Activated T-helper 2 cell treated with anti-CD3 and anti-CD28 coated beads, Interferon-gamma antibody, Interleukin-2, Interleukin-4, amounts not matched to agents 10 μg/mL and 5 μg/mL and 100 μg/mL, durations not matched to agents 14 hours and 24 hours and 36 hours (primary cell): ENCODE results near the gene CRMP1. TPM values are rescaled to one million over a fixed set of nuclear protein-coding genes. Genes with fewer than 3 reads are reported as not detected.

Source experiments
- DNase-seq: peaks from one replicate; pipeline ENCODE4 v3.0.0; 2021; ENCODE audit warnings: low spot score
- H3K27ac Mint-ChIP-seq: one replicate; pipeline ENCODE4 v1.8.0; 2021; ENCODE audit warnings: mixed read lengths
- H3K27me3 Mint-ChIP-seq: one replicate; pipeline ENCODE4 v1.8.0; 2021; ENCODE audit warnings: low read depth, mixed read lengths
- H3K36me3 Mint-ChIP-seq: one replicate; pipeline ENCODE4 v1.8.0; 2021; ENCODE audit warnings: low read depth, mixed read lengths
- H3K4me1 Mint-ChIP-seq: one replicate; pipeline ENCODE4 v1.8.0; 2021; ENCODE audit warnings: low read depth, mixed read lengths
- H3K4me3 Mint-ChIP-seq: one replicate; pipeline ENCODE4 v1.8.0; 2021; ENCODE audit warnings: low read depth, mild to moderate bottlenecking, moderate library complexity, mixed read lengths
- H3K9me3 Mint-ChIP-seq: one replicate; pipeline ENCODE4 v1.8.0; 2021; ENCODE audit warnings: mixed read lengths
- intact Hi-C: fragments of 100-400 bp; cut with micrococcal nuclease; formaldehyde crosslinking; loops from one replicate; pipeline ENCODE4 v1.15.1; 2023
- total RNA-seq: library from RNA; stranded (reverse); gene quantifications from 2 replicates; pipeline ENCODE4 v1.2.3, GENCODE V29; 2022

The CRMP1 gene
- total RNA-seq: 0.07 TPM in 1 of 2 replicates, not detected in the other

DNA sequence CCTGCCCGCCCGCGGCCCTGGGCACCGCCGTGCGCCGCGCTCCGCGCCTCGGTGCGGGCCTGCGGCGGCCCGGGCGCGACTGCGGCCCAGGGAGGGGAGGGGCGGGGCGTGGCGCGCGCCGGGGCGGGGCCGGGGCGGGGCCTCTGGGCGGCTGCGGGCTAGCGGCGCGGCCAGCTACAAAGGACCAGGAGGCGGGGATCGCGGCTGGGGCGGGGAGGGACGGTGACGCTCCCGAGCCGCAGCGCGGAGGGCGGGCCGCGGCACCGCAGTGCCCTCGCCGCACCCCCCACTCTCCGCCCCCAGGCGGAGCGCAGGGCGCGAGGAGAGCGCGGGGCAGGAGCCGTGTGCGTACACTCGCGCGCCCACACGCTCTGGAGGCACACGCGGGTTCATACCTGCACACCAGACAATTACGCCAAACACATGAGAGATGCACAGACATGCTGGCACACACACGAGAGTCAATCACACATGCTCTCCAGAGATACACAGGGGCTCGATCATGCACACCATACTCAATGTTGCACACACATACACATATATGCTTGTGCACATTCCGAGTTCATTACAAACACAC, at the start of gene CRMP1:
TSS of gene CRMP1 (minus strand) at position 83 of the 577 bp plus-strand sequence. CDS start 117 bp downstream, outside the sequence.
- H3K9me3 Mint-ChIP-seq: no peaks in the 10 kb centered on the region

GRCh38 chr4:5941601-5942000, 48.7 kb upstream of the CRMP1 start:
- Mint-ChIP-seq H3K27me3 (no peaks in the 10 kb centered on the region), H3K4me3 (no peak overlapping the region), H3K9me3 (peaks cover 9% of the 10 kb centered on the region), H3K4me1 (peaks cover 10% of the 10 kb centered on the region), H3K27ac (no peak overlapping the region), H3K36me3 (no peaks in the 10 kb centered on the region)
- DNase-seq: no peak
- intact Hi-C loops: no loop called here

More for the DNA sequence above, at the start of gene CRMP1:
- H3K4me1 Mint-ChIP-seq: peaks cover 1% of the 10 kb centered on the region
- no peak for DNase-seq
- intact Hi-C loops: loop anchor here (5.0 kb wide), 1 partner anchor 1021 kb away; no protein-coding TSS in a partner anchor
- H3K36me3 Mint-ChIP-seq: no peaks in the 10 kb centered on the region
- H3K27me3 Mint-ChIP-seq: peaks cover 55% of the 10 kb centered on the region
- H3K27ac Mint-ChIP-seq: no peak within 1 kb of the TSS
- no peak within 1 kb of the TSS for H3K4me3 Mint-ChIP-seq

GRCh38 chr4:5940470-5941203, 47.8 kb upstream of the CRMP1 start:
- Mint-ChIP-seq H3K36me3 (no peaks in the 10 kb centered on the region), H3K27me3 (no peaks in the 10 kb centered on the region), H3K9me3 (peaks cover 9% of the 10 kb centered on the region), H3K4me1 (peaks cover 10% of the 10 kb centered on the region), H3K27ac (no peak overlapping the region), H3K4me3 (no peak overlapping the region)
- no peak for DNase-seq
- intact Hi-C loops: no loop called here

DNA sequence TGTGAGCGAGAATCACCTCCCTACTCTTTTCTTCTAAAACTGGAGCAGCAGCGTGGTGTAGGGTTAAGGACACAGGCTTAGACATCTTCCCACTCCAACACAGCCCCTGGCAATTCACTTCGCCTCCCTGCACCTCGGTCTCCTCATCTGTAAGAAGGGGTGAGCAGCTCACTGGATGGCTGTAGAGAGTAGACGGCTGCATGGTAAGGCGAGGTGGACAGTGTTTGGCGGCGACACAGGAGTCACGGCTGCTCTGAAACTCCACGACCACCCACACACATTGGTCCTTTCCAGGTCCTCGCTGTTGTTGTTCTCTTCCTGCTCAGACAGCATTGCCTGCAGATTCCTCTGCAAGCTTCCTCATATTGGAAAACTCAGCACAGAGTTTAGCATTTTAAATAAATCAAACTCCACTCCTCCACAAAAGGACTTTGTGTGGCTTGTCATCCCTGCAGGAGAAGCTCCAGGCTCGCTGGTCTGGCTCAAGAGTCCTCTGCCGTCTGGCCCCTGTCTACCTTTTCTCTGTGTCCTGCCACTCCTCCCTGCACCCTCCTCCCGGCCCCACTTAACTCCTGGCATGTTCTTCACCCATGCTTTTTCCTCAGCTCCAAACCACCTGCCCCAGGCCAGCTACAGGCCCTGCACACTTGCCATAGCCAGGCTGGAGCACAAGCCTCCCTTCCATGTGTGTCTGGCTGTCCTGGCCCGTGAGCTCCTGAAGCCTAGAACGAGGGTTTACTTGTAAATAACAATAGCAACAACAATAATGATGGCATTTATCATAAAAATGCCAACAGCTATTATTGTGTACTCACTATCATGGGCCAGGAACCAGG, 41.3 kb upstream of the CRMP1 start:
- H3K4me3 Mint-ChIP-seq: no peak overlapping the region
- no peaks in the 10 kb centered on the region for H3K9me3 Mint-ChIP-seq
- no peak for DNase-seq
- no peak overlapping the region for H3K27ac Mint-ChIP-seq
- H3K36me3 Mint-ChIP-seq: no peaks in the 10 kb centered on the region
- intact Hi-C loops: no loop called here
- no peaks in the 10 kb centered on the region for H3K27me3 Mint-ChIP-seq
- H3K4me1 Mint-ChIP-seq: no peaks in the 10 kb centered on the region

DNA sequence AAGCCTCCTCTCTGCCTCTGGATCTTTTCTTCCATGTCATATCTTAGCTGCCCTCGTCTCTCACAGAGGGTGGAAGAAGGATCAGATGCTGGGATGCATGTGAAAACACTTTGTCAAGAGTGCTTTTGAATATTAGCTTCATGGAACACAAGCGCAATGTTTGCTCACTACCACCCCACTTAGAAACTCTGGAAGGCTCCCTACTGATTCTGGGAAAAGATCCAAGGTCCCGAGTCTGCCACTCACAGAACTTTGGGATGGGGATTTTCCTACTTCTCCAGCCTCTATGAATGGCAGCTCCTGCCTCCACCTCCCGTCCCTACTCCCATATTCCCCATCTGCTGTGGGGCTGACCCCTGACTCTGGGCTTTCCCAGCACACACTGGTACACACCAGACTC, 40.2 kb upstream of the CRMP1 start:
- Mint-ChIP-seq H3K4me1 (no peaks in the 10 kb centered on the region), H3K36me3 (no peaks in the 10 kb centered on the region), H3K4me3 (no peak overlapping the region), H3K9me3 (no peaks in the 10 kb centered on the region), H3K27ac (no peak overlapping the region), H3K27me3 (no peaks in the 10 kb centered on the region)
- DNase-seq: no peak
- intact Hi-C loops: no loop called here

DNA sequence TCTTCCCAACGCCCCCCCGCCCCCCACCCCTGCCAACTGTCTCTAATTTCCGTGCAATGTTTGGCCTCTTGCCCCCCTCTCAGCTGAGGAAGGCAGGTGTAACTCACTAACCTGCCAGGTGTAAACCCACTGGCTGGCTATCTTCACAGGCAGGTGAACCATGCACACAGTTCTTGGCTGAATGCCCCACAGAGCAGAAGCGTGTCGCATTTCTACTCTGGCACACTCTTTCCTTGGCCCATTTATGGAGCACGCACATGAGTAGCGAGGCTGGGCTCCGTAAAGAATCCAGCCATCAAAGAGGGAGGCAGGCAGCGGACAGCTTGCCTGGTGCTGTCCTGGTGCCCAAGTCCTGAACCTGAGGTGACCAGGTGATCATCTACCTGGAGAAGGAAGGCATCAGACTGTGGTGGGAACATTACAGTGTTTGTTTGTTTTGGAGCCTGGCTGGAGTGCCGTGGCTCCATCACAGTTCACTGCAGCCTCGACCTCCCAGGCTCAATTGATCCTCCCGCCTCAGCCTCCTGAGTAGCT, 39.2 kb upstream of the CRMP1 start:
- no peak overlapping the region for H3K27ac Mint-ChIP-seq
- no peaks in the 10 kb centered on the region for H3K27me3 Mint-ChIP-seq
- no peaks in the 10 kb centered on the region for H3K36me3 Mint-ChIP-seq
- no peaks in the 10 kb centered on the region for H3K4me1 Mint-ChIP-seq
- intact Hi-C loops: no loop called here
- no peak overlapping the region for H3K4me3 Mint-ChIP-seq
- no peaks in the 10 kb centered on the region for H3K9me3 Mint-ChIP-seq
- no peak for DNase-seq

GRCh38 chr4:5931526-5931925, 38.6 kb upstream of the CRMP1 start:
- Mint-ChIP-seq H3K9me3 (no peaks in the 10 kb centered on the region), H3K27me3 (no peaks in the 10 kb centered on the region), H3K27ac (no peak overlapping the region), H3K4me1 (no peaks in the 10 kb centered on the region), H3K36me3 (no peaks in the 10 kb centered on the region), H3K4me3 (no peak overlapping the region)
- no peak for DNase-seq
- intact Hi-C loops: no loop called here

DNA sequence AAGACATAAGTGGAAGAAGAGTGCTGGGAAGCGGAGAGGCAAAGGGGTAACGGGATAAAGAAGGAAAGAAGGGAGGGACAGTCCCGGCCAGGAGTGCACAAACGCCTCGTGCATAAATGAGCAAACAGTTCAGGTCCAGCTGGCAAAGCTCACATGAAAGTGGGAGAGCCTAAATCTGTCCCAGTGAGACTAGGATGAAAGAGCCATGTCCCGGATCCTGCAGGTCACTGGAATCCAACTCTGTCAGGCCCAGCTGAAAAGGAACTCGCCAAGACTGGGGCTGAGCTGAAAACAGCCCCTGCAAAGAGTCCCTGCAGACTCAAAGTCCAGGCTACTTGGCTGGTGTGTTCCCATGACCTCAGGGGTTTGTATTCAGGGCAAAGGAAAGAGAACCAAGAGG, 38.0 kb upstream of the CRMP1 start:
- Mint-ChIP-seq H3K4me1 (no peaks in the 10 kb centered on the region), H3K4me3 (no peak overlapping the region), H3K9me3 (no peaks in the 10 kb centered on the region), H3K36me3 (no peaks in the 10 kb centered on the region), H3K27me3 (no peaks in the 10 kb centered on the region), H3K27ac (no peak overlapping the region)
- intact Hi-C loops: no loop called here
- no peak for DNase-seq

- Mint-ChIP-seq H3K36me3 (no peaks in the 10 kb centered on the region), H3K27ac (no peak overlapping the region), H3K27me3 (no peaks in the 10 kb centered on the region), H3K9me3 (no peaks in the 10 kb centered on the region), H3K4me3 (no peak overlapping the region), H3K4me1 (no peaks in the 10 kb centered on the region)
- intact Hi-C loops: no loop called here
- DNase-seq: no peak
These were observed 37.6 kb upstream of the CRMP1 start for GRCh38 chr4:5930456-5930855.

DNA sequence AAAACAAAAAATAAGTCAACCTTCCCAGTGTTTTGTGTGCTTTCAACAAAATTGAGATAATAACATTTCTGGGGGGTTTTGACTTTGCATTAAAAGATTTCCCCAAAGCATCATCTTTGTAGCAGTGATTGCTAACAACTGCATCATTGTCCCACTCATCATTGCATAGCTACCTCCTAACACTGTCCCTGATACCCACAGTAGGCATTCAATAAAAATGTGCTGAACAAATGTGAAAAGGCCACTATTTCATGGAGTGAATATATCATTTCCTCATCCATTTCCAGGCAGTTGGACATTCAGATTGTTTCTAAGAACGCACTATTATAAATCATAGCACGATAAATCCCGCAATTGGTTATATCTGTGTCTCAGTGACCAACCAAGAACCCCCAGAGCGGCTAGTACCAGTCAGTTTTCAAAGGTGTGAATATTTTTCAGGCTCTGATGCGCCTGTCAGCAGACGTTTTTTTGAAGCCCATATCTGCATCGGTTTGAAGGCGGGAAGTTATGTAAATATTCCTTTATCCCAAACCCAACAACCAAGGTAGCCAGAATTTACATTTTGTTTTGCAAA, 36.0 kb upstream of the CRMP1 start:
- Mint-ChIP-seq H3K9me3 (no peaks in the 10 kb centered on the region), H3K4me3 (no peak overlapping the region), H3K27ac (no peak overlapping the region), H3K4me1 (no peaks in the 10 kb centered on the region), H3K27me3 (no peaks in the 10 kb centered on the region), H3K36me3 (no peaks in the 10 kb centered on the region)
- no peak for DNase-seq
- intact Hi-C loops: no loop called here

GRCh38 chr4:5928274-5928673, 35.4 kb upstream of the CRMP1 start:
- no peak overlapping the region for H3K27ac Mint-ChIP-seq
- intact Hi-C loops: no loop called here
- no peaks in the 10 kb centered on the region for H3K36me3 Mint-ChIP-seq
- H3K9me3 Mint-ChIP-seq: no peaks in the 10 kb centered on the region
- no peak overlapping the region for H3K4me3 Mint-ChIP-seq
- no peaks in the 10 kb centered on the region for H3K4me1 Mint-ChIP-seq
- DNase-seq: no peak
- no peaks in the 10 kb centered on the region for H3K27me3 Mint-ChIP-seq

DNA sequence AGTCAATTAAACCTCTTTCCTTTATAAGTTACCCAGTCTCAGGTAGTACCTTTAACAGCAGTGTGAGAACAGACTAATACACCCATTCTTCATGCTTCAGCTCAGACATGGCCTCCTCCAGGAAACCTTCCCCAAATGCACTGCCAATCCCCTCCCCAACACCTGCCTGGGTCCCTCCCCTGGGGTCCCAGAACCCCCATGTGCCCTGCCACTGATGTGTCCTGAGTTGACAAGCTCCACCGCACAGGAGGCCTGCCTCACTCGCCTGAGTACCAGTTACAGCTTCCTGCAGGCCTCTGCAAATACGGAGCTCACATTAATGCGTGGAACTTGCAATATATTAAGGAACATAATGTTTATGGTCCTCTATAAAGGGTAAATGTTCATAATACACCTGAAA, 34.9 kb upstream of the CRMP1 start:
- Mint-ChIP-seq H3K27ac (no peak overlapping the region), H3K27me3 (no peaks in the 10 kb centered on the region), H3K4me3 (no peak overlapping the region), H3K36me3 (no peaks in the 10 kb centered on the region), H3K9me3 (no peaks in the 10 kb centered on the region), H3K4me1 (no peaks in the 10 kb centered on the region)
- intact Hi-C loops: no loop called here
- no peak for DNase-seq
